NCI-H128 (cell line): ENCODE data around the gene RFNG.

Source experiments
- DNase-seq: peaks from one replicate; lab custom pipeline; 2025; ENCODE audit not compliant: unreplicated experiment; lab: John Stamatoyannopoulos, UW

RFNG gene

DNA sequence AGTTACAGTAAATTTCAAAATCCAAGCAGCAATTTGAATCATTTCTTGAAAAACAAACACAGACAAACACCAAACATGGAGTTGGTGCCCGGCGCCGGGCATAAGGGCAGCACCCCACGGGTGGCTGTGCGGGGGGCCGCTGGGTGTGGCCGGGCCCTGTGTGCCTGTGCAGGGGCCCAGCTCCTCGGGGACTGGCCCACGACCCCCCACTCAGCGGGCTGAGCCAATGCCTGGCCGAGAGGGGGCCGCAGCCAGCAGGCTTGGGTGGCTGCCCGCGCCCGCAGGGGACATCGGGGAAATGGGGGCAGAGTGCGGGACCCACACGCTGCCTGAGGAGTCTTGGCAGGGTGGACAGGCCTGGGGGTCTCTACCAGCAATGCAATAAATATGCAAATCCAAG lies 26.8 kb upstream of the RFNG start:
- DNase-seq, result no peak

DNA sequence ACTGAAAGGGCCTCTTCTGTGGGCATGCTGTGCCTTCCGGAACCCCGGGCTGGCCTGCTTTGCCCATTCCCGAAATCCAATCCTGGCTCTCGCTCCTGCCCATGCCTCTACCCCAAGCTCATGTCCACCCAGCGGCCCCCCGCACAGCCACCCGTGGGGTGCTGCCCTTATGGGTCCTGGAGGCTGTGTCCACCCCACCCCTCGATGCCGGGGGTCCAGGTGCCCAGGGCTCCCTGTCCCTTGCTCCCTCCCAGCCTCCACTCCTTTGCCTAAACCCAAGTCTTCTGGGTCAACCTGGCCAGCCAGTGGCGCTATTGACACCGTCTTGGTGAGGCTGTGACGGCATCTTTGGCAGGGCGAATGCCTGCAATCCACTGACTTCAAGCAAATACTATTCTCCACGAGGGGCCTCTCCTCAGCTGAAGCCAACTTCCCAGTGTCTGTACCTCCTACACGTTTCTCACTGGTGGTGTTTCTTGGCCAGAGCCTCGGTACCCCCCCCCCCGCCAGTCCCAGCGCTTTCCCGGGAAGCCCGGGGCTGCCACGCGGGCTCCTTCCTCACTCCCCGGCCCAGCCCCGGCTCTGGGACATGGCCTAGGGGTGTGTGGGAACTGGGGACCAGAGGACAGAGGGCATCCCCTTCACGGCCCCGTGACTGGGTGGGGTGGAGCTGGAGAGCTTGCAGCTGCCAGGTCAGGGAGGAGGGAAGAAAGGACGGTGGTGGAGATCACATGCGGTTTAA lies 26.2 kb upstream of the RFNG start:
- no peak for DNase-seq

DNA sequence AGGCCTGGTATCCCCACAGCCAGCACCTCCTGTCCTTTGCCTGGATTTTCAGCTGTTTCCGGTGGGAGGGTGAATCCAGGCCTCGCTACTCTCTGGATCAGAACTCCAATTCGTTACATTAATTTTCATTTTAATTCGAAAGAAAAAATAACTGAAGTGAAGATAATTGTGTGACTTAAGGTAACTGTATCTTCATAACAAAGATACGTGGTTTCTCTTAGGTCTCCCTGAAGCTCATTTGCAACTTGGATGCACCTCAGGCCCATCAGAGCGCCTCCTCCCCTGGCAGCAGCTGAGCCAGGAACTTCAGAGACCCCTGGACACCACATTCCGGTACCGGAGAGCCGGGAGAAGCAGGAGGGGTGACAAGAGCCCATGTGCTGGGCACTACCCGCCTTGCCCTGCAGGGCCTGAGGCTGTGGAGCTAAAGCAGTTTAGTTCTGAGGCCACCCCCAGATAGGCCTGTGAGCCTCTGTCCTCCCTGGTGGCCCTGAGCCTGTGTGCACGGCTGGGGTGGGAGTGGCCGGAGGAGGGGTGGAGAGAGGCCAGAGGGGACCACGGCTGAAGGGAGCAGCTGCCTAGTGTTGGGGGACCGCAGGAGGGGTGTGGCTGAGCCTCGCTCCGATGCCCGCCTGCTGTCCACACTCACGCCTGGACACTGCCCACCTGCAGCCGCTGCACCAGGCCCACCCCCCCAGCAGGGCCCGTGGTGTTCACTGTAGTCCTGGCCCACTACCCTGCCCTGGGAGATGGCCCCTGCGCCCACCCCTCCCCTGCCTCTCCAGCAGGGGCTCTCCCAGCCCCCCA lies 25.4 kb upstream of the RFNG start:
- DNase-seq, result no peak

DNA sequence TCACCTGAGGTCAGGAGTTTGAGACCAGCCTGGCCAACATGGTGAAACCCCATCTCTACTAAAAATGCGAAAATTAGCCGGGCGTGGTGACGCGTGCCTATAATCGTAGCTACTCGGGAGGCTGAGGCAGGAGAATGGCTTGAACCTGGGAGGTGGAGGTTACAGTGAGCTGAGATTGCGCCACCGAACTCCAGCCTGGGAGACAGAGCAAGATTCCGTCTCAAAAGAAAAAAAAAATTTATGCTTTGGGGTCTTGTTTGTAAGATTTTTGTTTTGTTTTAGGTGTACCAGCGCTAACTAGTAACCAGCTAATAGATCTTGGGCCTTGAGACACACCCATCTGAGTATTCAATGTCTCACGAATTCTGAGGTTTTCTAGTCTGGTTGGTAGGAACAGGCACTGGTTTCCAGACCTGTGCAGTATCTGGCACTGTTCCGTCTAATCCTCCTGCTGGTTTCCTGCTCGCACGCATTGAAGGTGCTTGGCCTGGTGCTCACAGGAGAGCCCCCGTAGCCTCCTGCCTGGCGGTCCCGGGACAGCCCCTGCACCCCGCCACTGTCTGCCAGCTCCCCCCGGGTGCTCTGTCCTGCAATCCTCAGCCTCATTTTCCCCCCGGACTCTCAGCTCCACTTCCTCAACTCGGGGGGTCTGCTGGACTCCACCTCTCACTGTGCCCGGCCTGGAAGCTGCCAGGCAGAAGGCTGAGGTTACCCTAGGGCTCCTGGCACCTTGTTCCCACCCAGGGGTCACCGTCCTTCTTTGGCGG lies 24.6 kb upstream of the RFNG start:
- DNase-seq, result no peak

DNA sequence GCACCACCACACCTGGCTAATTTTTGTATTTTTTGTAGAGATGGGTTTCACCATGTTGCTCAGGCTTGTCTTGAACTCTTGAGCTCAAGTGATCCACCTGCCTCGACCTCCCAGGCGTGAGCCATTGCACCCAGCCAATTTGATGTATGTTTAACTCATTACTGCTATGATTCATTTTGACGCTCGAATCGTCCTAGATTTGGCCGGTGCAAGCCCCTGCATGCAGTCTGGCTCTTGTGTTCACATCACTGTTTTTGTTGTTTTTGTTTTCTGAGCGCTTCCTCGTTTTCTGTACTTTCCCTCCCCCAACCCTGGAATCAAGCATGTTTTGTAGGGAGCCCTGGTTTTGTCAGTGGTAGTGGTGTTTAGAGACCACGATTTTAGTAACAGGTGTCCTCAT lies 21.8 kb upstream of the RFNG start:
- no peak for DNase-seq

DNA sequence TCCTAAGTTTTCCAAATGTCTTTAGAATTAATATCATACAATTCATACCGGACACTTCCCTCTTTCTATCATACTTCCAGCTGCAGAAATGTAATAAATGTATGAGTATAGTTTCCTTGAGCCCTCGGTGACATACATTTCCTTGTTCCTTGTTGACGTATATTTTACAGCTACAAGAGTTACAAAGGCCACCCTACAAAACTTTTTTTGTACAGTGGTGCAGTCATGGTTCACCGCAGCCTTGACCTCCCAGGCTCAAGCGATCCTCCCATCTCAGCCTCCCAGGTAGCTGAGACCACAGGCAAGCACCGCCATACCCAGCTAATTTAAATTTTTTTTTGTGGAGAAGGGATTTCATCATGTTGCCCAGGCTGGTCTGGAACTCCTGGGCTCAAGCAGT lies 21.2 kb upstream of the RFNG start:
- DNase-seq, result no peak

DNA sequence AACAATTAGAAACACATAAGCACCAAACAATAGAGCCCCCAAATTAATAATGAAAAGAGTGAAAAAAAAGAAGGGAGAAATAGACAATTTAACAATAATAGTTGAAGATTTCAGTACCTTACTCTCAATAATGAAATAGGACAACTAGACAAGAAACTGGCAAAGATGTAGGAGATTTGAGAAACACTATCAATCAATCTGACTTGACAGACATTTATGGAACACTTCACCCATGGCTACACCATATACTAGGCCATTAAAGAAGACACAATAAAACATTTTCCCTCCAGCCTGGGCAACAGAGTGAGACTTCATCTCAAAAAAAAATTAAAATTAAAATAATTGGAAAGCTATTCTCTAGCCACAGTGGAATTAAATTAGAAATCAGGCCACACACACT lies 19.0 kb upstream of the RFNG start:
- no peak for DNase-seq

DNA sequence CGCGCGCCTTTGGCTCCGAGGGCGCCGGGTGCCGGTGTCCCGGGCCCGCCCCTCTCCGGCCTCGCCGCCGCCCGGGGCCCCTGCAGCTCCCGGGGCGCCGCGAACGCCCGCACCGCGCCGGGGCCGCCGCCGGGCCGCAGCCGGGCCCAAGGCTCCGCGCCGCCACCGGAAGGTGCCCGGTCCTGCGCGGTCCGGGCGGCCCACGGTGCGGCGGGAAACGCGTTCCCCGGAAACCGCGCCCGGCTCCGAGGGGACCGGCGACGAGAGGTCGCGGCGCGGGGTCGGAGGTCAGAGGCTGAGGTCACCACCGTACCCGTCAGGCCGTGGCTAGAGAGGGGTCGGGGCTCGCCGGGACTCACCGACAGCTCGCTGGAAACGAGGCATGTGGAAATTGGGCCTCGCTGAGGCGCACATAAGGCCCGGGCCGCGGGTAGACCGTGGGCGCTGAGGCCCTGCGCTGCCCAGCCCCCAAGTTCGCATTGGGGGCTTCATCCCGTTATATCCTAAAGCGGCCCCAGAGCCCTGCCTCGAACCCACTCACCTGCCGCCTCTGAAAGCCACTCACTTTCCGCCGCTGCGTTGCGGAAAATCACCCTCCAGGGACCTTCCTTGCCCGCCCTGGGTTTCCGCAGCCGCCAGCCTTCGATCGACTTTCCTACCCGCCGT lies 14.2 kb upstream of the RFNG start, which contains the start of gene DUS1L:
Gene DUS1L (minus strand): TSS at position 167 of the 666 bp plus-strand sequence. CDS start 745 bp downstream, outside the sequence.
- DNase-seq, result no peak

DNA sequence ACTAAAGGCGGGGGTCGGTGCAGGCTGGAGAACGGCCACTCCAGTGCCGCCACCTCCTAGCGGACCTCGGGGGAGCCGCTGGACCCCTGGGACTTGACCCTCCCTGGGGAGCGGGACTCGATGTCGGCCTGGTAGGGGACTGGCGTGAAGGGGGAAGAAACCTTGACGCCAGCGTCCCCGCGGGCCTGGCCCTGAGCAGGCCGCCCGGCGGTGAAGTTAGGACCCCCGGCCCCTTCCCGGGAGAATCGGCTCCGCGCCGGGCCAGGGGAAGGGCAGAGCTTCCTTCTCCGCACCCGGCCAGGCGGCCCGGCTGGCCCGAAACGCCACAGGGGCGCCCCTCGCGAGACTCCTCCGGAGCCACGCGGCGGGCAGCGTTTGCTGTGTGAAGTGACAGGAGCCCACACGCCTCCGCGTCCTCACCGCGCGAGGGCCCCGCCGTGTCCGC lies 13.6 kb upstream of the RFNG start:
- no peak for DNase-seq

DNA sequence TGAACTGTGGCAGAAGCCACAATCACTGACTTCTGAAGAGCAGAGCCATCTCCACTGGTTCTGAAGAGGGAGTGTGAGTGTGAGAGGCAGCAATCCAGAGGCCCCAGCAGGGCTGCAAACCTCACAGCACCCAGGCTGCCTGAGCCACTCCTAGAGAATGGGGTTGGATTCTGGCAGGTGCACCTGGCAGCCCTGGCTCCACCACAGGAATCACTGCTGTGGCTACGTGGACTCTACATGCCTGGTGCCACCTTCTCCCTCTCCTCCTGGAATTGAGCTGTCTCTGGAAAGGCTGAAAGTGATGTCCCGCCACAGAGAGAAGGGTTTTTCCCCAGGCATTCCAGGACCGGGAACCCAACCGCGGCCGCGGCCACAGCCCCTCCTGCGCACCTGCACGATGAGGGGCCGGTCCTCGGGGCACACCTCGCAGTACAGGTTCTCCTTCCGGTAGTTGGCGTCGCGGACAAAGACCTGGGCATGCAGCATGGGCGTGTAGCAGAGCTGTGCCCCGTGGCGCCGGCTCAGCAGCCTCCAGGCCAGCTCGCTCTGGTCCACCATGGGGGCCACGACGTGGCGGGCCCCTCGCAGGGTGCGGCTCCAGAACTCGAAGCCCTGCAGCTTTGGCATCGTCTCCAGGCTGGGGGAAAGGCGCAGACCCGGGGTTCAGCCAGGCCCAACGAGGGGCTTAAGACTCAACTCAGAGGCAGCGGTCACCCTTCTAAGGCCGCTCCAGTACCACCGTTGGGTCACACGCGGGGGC lies 13.0 kb upstream of the RFNG start:
- no peak for DNase-seq

DNA sequence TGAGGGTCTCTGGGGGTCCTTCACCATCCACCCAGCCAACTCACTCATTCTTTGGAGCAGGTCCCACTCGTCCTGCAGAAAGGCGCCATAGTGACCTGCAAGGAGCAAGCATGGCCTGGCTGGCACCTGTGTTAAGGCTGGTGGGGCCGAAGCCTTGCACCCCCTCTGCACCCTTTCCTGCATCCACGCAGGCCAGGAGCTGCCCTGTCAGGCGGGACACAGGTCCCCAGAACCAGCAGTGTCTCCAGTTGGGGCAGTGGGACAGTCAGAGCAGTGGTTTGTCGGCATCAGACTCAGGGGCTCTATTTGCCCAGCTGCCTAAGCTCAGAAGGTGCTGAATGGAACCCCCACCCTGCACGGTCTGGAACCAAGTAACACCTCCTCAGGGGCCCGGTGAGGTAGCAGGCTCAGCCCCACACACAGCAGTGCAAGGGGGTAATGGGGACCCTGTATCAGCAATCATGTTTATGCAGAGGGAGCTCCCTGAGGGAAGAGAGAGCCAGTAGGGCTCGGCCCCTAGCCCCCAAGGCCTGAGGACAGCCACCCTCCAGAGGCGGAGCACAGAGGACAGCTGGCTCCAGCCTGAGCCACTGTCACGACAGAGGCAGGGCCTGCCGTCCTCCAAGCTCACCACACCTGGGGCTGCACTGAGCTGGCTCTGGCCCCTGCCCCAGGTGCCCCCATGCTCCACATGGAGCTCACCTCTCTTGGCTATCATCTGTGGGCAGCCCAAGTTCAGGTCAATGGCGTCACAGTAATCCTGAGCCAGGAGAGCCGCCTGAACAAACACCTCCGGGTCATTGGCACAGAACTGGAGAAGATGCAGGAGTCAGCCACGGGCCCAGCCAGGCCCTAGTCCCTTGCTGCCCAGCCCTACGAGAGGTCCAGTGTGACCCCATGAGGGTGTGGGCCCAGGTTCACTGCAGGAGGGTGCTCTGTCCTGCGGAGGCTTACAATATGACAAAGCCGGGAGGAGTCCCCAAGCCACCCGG lies 12.1 kb upstream of the RFNG start:
- DNase-seq, result no peak

DNA sequence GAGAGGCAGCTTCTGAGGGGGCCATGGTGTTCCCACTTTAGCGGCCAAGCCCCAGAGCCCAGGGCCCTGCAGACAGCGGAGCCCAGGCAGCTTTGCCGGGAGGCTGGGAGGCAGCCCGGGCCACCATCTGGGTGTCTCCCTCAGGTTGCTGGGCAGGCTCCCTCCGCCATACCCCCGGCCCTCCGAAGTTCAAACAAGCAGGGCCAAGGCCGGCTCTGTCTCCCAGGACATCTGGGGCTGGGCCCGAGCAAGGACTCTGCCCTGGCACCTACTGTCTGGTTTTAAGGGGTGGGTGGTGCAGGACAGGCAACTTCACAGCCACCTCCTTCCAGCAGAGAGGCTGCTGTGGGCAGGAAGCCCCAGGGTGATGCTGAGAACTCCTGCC lies 11.4 kb upstream of the RFNG start:
- DNase-seq, result no peak

DNA sequence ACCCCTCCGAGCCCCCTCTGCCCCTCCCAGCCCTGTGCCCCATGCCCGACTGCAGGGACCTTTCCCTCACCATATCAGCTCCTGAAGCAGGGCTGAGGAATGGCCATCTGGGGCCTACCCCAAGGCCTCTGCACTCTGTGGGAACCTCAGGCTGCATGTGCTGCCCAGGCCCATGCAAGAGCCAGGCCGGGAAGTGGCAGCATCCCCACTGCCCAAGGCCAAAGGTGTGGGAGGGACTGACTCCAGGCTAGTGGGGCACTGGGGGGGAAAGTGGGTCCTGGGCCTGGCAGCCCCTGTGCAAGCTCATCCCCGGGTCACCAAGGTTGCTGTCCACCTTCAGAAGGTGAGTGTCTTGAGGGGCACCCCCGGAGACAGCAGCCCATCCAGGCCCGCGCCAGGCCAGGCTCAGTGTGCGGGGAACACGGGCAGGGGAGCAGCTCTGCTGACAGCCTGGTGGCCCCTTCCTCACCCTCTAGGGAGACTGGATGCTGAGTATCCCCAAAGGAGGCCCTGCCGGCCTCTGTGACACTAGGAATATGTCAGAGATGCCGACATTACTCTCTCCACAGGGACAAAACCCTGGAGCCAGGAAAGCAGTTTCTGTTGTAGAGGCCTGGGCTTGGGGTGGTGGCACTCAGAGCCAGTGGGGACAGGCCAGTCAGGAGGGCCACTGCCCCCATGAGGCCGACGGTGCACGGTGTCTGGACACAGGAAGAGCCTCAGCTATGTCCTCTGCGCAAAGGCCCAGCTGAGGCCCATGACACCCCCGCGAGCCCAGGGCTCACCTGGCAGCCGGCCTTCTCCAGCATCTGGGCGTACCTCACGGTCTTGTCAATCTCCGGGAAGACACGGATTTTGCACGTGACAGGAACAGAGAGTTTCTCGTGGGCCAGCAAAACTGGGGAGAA lies 10.7 kb upstream of the RFNG start:
- DNase-seq, result no peak

DNA sequence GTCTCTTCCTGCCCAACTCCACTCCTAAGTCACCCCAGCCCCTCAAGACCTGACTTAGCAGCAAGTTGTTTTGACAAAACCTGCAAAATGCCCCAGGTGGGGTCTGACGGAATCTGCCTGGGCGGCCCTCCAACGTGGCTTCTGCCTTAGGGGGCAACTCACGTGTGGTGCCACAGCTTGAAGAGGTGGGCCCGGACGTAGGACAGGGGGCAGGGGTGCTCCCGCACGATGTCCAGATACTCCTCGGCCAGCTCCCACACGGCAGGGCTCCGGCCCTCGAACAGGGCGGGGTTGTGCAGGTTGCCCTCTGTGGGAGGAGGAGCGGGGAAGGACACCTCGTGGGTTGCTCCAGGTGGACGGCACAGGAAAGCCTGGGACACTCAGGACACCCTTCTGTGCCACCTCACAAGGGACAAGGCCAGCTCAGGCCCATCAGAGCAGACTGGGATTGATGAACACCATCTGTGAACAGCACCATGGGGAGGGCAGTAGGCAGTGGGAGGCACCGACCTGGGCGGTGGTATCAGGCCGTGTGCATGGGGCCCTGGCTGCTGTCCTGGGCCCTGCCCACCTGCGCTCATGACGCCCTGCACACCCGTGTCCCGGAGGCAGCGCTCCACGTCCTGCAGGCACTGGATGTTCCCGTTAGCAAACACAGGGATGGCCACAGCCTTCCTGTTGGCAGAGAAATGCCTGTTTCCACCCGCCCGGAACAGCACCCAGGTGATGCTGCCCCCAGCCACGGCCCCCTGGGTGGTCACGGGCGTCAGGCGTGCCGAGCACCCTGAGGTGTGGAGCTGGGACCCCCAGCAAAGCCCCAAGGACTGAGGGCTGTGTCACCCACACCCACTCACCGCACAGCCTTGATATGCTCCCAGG lies 9.7 kb upstream of the RFNG start:
- DNase-seq, result no peak

DNA sequence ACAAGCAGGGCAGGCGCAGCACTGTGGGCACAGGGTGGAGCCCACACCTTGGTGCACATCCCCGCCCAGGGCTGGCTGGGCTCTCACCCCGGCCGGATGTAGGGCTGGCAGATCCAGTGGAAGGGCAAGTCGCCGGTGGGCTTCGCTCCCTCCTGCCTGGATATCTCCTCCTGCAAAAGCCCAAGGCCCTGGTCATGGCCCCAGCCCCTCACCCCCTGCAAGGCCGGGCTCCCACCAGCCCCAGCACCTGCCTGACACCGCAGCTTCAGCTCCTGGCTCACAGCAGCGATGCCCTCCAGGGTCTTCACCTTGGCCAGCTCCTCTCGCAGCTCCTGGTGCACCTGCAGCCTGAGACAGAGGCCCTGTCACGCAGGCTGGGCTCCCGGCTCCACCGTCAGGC lies 9.0 kb upstream of the RFNG start:
- DNase-seq, result no peak

DNA sequence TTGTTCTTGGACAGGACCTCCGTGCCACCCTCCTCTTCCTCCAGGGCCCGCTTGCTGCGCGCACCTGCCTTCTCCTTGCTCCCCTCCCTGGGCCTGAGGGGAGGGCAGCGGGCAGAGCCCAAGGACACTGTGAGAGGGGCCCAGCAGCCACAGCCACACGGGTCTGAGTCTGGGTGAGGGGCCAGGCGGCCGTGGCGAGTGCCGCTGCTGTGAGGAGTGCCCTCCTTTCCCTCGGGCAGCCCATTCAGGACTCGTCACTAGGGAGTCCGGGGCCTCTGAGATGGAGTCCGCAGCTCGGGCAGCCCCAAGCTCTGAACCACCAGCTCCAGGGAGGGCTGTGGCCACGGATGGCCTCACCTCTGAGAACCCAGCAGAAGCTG lies 8.4 kb upstream of the RFNG start:
- DNase-seq, result no peak

DNA sequence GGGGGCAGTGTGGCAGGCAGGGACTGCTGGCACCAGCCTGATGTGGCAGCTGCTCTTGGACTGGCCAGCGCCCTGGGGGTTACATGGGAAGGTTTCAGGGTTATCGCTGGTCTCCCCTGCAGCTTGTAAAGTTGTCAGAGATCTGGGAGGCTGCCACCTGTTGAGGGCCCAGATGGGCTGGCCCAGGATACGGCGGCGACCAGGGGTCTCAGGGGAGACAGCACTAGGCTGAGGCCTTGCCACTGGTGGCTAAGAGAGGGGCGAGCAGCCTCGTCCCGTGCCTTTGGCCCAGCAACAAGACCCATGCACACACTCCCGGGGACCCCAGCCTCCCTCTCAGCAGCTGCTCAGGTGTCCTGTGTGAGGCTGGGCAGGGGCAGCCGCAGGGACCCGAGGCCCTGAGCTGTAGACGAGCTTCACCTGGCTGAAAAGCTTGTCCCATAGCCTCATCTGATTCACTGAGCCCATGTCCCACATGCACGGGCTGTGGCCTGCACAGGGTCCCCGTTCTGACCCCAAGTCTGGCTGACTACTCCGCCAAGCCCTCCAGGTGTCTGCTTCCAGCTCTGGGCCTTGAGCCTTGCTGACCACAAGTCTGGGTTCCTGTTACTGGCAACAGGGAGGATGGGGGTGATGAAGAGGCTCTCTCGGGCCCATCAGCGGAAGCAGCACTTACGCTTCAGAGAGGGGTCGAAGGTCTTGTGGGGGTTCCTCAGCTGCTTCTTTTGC lies 7.8 kb upstream of the RFNG start:
- no peak for DNase-seq
